HL-60/S4 treated with phorbol 12-myristate 13-acetate at 8.2 ng/mL for 4 days and 3 days (cell line): ENCODE results near the gene PLA2G4B.

Source experiments
- in situ Hi-C: fragments of 300-500 bp; cut with MboI; formaldehyde crosslinking; loops from 2 replicates; pipeline ENCODE4 v1.15.0; 2022; ENCODE audit warnings: low sequenced_read_pairs

The PLA2G4B gene

GRCh38 chr15:41884458-41884857, 45.8 kb downstream of the PLA2G4B start:
- in situ Hi-C loops: no loop called here

GRCh38 chr15:41885321-41885720, 46.7 kb downstream of the PLA2G4B start:
- in situ Hi-C loops: no loop called here

GRCh38 chr15:41885841-41886240, 47.2 kb downstream of the PLA2G4B start:
- in situ Hi-C loops: no loop called here

- in situ Hi-C loops: no loop called here
These were observed 48.1 kb downstream of the PLA2G4B start for GRCh38 chr15:41886741-41887140.

GRCh38 chr15:41887161-41887560, 48.5 kb downstream of the PLA2G4B start:
- in situ Hi-C loops: no loop called here

GRCh38 chr15:41887893-41888292, 49.2 kb downstream of the PLA2G4B start:
- in situ Hi-C loops: no loop called here

GRCh38 chr15:41888662-41889253, 50.1 kb downstream of the PLA2G4B start:
- in situ Hi-C loops: no loop called here

- in situ Hi-C loops: no loop called here
These were observed 51.5 kb downstream of the PLA2G4B start for GRCh38 chr15:41890050-41890690.

- in situ Hi-C loops: no loop called here
These were observed 52.6 kb downstream of the PLA2G4B start for GRCh38 chr15:41891226-41891625.

- in situ Hi-C loops: no loop called here
These were observed 53.3 kb downstream of the PLA2G4B start for GRCh38 chr15:41891946-41892345.

GRCh38 chr15:41892621-41893421, 54.2 kb downstream of the PLA2G4B start:
- in situ Hi-C loops: no loop called here

GRCh38 chr15:41893422-41894250, 55.0 kb downstream of the PLA2G4B start, which contains the start of gene SPTBN5:
TSS of gene SPTBN5 (minus strand) at chr15:41894053. CDS start at chr15:41893497, 556 bp downstream.
- in situ Hi-C loops: no loop called here

GRCh38 chr15:41894251-41894790, 55.7 kb downstream of the PLA2G4B start:
- in situ Hi-C loops: no loop called here

- in situ Hi-C loops: no loop called here
These were observed 56.3 kb downstream of the PLA2G4B start for GRCh38 chr15:41894791-41895463.

GRCh38 chr15:41895491-41895890, 56.8 kb downstream of the PLA2G4B start:
- in situ Hi-C loops: no loop called here

GRCh38 chr15:41895957-41896356, 57.3 kb downstream of the PLA2G4B start:
- in situ Hi-C loops: no loop called here

GRCh38 chr15:41896566-41896965, 57.9 kb downstream of the PLA2G4B start:
- in situ Hi-C loops: no loop called here

- in situ Hi-C loops: no loop called here
These were observed 58.7 kb downstream of the PLA2G4B start for GRCh38 chr15:41897363-41897799.
